Panc1 (cell line): ENCODE measurements around the gene GPR176. TPM values are rescaled to one million over a fixed set of nuclear protein-coding genes. Genes with fewer than 3 reads are reported as not detected.

ENCODE experiments used
- ATAC-seq: fragments of 200-7000 bp; cut with Tn5 transposase; 2 replicates; pipeline ENCODE4 v1.9.1; 2020; ENCODE audit warnings: mild to moderate bottlenecking, moderate library complexity
- BruUV-seq: library from RNA; stranded (reverse); fragments of 400-500 nt; replicated peaks from 2 replicates; lab custom pipeline; 2021; lab: Mats Ljungman, UMichigan
- CTCF ChIA-PET: fragments of 300-600 bp; sonication (Branson Sonifier 250); formaldehyde crosslinking; loops from one replicate; lab custom pipeline; 2022; ENCODE audit warnings: antibody characterized with exemption; lab: Charles Lee
- POLR2A ChIA-PET: fragments of 300-600 bp; sonication (Branson Sonifier 250); formaldehyde crosslinking; loops from one replicate; lab custom pipeline; 2022; ENCODE audit warnings: antibody characterized with exemption; lab: Charles Lee
- DNase-seq: peaks from one replicate; pipeline ENCODE4 v3.0.0-alpha.2; 2010; ENCODE audit warnings: low read depth, low spot score
- H3K27ac ChIP-seq: 2 replicates; pipeline ENCODE4 v1.5.1; 2011; ENCODE audit warnings: mild to moderate bottlenecking, low read length, inconsistent platforms
- H3K27me3 ChIP-seq: fragments of 200-500 bp; sonication (Bioruptor generic); 2 replicates; pipeline ENCODE4 v1.6.0; 2014; ENCODE audit warnings: low read length, inconsistent platforms; ENCODE audit not compliant: control insufficient read depth, insufficient read depth
- H3K36me3 ChIP-seq: fragments of 200-500 bp; sonication (Bioruptor generic); 2 replicates; pipeline ENCODE4 v1.5.1; 2014; ENCODE audit warnings: inconsistent platforms, mild to moderate bottlenecking, low read length, moderate library complexity; ENCODE audit not compliant: control insufficient read depth, insufficient read depth
- H3K4me1 ChIP-seq: 2 replicates; pipeline ENCODE4 v1.5.1; 2011; ENCODE audit warnings: inconsistent platforms, mild to moderate bottlenecking, low read length, moderate library complexity; ENCODE audit not compliant: control insufficient read depth, insufficient read depth
- H3K4me3 ChIP-seq, 2 experiments: 2 replicates each; pipeline ENCODE4 v1.5.1; 2011 to 2012; ENCODE audit warnings: low read depth in 2 of 2, low read length in 2 of 2, mild to moderate bottlenecking in 2 of 2, inconsistent platforms in 1 of 2, moderate library complexity in 1 of 2
- H3K9me3 ChIP-seq: fragments of 200-500 bp; sonication (Bioruptor generic); 2 replicates; pipeline ENCODE4 v1.5.1; 2014; ENCODE audit warnings: low read depth, mild to moderate bottlenecking, inconsistent platforms, low read length, moderate library complexity; ENCODE audit not compliant: control insufficient read depth, insufficient read depth
- POLR2AphosphoS5 ChIP-seq: IDR thresholded peaks from 2 replicates; pipeline ENCODE4 v1.6.1; 2012; ENCODE audit warnings: mild to moderate bottlenecking, low read depth, low read length, moderate library complexity
- SIN3A ChIP-seq: IDR thresholded peaks from 2 replicates; pipeline ENCODE4 v1.6.1; 2012; ENCODE audit warnings: low read depth, mild to moderate bottlenecking, low read length, moderate library complexity, borderline replicate concordance; ENCODE audit not compliant: insufficient read depth
- TCF7L2 ChIP-seq: IDR thresholded peaks from 2 replicates; pipeline ENCODE4 v1.6.1; 2011; ENCODE audit warnings: mild to moderate bottlenecking, low read depth, low read length, inconsistent platforms
- in situ Hi-C: cut with HindIII; loops from 2 replicates; pipeline ENCODE4 v1.10.0; 2016; ENCODE audit warnings: low sequenced_read_pairs, low pct_unique_long_range_greater_than_20kb
- intact Hi-C: fragments of 100-400 bp; cut with micrococcal nuclease; formaldehyde crosslinking; loops from one replicate; pipeline ENCODE4 v1.10.0; 2022; ENCODE audit not compliant: unreplicated experiment
- total RNA-seq: library from RNA; stranded (reverse); gene quantifications from one replicate; pipeline ENCODE4 v1.2.1, GENCODE V29; 2021; ENCODE audit not compliant: unreplicated experiment
- TF ChIP-seq, protein P1 (sequence below), 2 experiments: IDR thresholded peaks; 2 replicates each; pipeline ENCODE4 v1.6.1; 2011 to 2012; ENCODE audit warnings: low read depth in 2 of 2, control low read depth in 1 of 2, low read length in 1 of 2, mild to moderate bottlenecking in 1 of 2, moderate library complexity in 1 of 2; ENCODE audit not compliant: insufficient read depth in 1 of 2
- TF ChIP-seq, protein P2 (sequence below): fragments of 450-650 bp; IDR thresholded peaks from 2 replicates; pipeline ENCODE4 v1.5.1; 2017; ENCODE audit warnings: mild to moderate bottlenecking

The GPR176 gene
- total RNA-seq, 1 experiment from 2014 or later: 12.7 TPM

- Histone ChIP-seq H3K9me3 (no peaks in the 10 kb centered on the region), H3K27ac (no peak overlapping the region), H3K27me3 (no peaks in the 10 kb centered on the region), H3K4me3 (no peak overlapping the region), H3K4me1 (no peaks in the 10 kb centered on the region), H3K36me3 (no peaks in the 10 kb centered on the region)
- TF ChIP-seq TCF7L2 (no peak), POLR2AphosphoS5 (no peak), SIN3A (no peak)
- TF ChIP-seq, protein P1, sequence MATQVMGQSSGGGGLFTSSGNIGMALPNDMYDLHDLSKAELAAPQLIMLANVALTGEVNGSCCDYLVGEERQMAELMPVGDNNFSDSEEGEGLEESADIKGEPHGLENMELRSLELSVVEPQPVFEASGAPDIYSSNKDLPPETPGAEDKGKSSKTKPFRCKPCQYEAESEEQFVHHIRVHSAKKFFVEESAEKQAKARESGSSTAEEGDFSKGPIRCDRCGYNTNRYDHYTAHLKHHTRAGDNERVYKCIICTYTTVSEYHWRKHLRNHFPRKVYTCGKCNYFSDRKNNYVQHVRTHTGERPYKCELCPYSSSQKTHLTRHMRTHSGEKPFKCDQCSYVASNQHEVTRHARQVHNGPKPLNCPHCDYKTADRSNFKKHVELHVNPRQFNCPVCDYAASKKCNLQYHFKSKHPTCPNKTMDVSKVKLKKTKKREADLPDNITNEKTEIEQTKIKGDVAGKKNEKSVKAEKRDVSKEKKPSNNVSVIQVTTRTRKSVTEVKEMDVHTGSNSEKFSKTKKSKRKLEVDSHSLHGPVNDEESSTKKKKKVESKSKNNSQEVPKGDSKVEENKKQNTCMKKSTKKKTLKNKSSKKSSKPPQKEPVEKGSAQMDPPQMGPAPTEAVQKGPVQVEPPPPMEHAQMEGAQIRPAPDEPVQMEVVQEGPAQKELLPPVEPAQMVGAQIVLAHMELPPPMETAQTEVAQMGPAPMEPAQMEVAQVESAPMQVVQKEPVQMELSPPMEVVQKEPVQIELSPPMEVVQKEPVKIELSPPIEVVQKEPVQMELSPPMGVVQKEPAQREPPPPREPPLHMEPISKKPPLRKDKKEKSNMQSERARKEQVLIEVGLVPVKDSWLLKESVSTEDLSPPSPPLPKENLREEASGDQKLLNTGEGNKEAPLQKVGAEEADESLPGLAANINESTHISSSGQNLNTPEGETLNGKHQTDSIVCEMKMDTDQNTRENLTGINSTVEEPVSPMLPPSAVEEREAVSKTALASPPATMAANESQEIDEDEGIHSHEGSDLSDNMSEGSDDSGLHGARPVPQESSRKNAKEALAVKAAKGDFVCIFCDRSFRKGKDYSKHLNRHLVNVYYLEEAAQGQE (IDR thresholded peaks at IDR 0.05; ENCODE audit: insufficient read depth in 1 of 2, low read depth in 2 of 2, low read length in 1 of 2): no peak
- TF ChIP-seq, protein P2, sequence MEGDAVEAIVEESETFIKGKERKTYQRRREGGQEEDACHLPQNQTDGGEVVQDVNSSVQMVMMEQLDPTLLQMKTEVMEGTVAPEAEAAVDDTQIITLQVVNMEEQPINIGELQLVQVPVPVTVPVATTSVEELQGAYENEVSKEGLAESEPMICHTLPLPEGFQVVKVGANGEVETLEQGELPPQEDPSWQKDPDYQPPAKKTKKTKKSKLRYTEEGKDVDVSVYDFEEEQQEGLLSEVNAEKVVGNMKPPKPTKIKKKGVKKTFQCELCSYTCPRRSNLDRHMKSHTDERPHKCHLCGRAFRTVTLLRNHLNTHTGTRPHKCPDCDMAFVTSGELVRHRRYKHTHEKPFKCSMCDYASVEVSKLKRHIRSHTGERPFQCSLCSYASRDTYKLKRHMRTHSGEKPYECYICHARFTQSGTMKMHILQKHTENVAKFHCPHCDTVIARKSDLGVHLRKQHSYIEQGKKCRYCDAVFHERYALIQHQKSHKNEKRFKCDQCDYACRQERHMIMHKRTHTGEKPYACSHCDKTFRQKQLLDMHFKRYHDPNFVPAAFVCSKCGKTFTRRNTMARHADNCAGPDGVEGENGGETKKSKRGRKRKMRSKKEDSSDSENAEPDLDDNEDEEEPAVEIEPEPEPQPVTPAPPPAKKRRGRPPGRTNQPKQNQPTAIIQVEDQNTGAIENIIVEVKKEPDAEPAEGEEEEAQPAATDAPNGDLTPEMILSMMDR: no peak
- no peak for ATAC-seq
- POLR2A ChIA-PET: no interaction called here
- CTCF ChIA-PET: no interaction called here
- intact Hi-C loops: no loop called here
- DNase-seq: no peak
- in situ Hi-C loops: loop anchor here (5.0 kb wide), 1 partner anchor 88 kb away; no protein-coding TSS in a partner anchor
- no TSS peak for BruUV-seq
These were observed 34.8 kb downstream of the GPR176 start for GRCh38 chr15:39885099-39885777.

DNA sequence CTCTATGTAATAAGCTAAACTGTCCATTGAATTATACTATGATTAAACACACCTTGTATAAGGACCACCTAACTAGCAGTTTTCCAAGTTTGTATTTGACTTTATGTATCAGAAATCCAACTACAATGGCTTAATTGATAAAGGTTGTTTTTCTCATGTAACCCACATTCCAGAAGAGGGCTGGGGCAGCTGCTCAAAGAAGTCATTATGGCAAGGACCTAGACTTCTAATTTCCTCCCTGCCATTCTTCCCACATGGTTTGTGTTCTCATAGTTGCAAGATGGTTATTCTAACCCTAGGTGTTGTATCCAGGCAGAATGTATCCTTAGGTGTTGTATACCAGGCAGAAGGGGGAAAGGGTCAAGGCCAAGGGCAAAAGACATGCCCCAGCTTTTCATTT, 35.7 kb downstream of the GPR176 start:
- intact Hi-C loops: no loop called here
- no TSS peak for BruUV-seq

More for the DNA sequence above, 35.7 kb downstream of the GPR176 start:
- in situ Hi-C loops: no loop called here
- ChIA-PET CTCF (interaction anchor here (0.6 kb wide), 1 partner anchor 66 kb away, joined by 3 read pairs; no protein-coding TSS in a partner anchor), POLR2A (no interaction called here)
- H3K27ac ChIP-seq: no peak overlapping the region
- DNase-seq (no peak), ATAC-seq (no peak)
- no peaks in the 10 kb centered on the region for H3K27me3 ChIP-seq
- H3K4me1 ChIP-seq: no peaks in the 10 kb centered on the region
- H3K36me3 ChIP-seq: no peaks in the 10 kb centered on the region
- no peak overlapping the region for H3K4me3 ChIP-seq
- TF ChIP-seq, protein P1 (IDR thresholded peaks at IDR 0.05; ENCODE audit: insufficient read depth in 1 of 2, low read depth in 2 of 2, low read length in 1 of 2): no peak
- TF ChIP-seq, protein P2: no peak
- TF ChIP-seq POLR2AphosphoS5: no peak
- no peak for TF ChIP-seq TCF7L2
- H3K9me3 ChIP-seq: no peaks in the 10 kb centered on the region
